ENCODE measurements around the gene SRC.

The SRC gene

DNA sequence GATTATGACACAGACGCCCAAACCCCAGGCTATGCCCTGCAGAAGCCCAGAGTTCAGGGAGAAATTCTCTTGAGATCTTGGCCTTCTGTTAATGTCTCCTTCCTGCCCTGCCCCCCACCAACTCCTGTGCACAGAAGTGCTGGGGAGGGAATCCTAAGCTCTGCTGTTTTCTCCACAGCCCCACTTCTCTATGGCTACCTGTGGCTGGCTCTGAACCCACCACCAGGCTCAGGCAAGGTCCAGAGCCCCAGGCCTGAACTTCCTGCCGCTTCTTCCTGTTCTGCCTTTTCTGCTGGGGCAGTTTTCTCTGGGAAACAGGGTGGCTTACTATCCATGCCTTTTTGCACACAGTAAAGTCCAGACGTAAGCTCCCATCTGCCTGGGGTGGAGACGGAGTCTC, 97.7 kb downstream of the SRC start:
- TF ChIP-seq, protein P1, sequence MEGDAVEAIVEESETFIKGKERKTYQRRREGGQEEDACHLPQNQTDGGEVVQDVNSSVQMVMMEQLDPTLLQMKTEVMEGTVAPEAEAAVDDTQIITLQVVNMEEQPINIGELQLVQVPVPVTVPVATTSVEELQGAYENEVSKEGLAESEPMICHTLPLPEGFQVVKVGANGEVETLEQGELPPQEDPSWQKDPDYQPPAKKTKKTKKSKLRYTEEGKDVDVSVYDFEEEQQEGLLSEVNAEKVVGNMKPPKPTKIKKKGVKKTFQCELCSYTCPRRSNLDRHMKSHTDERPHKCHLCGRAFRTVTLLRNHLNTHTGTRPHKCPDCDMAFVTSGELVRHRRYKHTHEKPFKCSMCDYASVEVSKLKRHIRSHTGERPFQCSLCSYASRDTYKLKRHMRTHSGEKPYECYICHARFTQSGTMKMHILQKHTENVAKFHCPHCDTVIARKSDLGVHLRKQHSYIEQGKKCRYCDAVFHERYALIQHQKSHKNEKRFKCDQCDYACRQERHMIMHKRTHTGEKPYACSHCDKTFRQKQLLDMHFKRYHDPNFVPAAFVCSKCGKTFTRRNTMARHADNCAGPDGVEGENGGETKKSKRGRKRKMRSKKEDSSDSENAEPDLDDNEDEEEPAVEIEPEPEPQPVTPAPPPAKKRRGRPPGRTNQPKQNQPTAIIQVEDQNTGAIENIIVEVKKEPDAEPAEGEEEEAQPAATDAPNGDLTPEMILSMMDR (IDR thresholded peaks at IDR 0.05; ENCODE audit: insufficient read depth, low read length, missing control alignments): no peak
- no peak overlapping the region for H3K4me3 ChIP-seq (ENCODE audit: low read depth, low read length)
- ChIA-PET CTCF (no interaction called here), POLR2A (no interaction called here)
- DNase-seq (ENCODE audit: low read depth, low spot score): no peak

DNA sequence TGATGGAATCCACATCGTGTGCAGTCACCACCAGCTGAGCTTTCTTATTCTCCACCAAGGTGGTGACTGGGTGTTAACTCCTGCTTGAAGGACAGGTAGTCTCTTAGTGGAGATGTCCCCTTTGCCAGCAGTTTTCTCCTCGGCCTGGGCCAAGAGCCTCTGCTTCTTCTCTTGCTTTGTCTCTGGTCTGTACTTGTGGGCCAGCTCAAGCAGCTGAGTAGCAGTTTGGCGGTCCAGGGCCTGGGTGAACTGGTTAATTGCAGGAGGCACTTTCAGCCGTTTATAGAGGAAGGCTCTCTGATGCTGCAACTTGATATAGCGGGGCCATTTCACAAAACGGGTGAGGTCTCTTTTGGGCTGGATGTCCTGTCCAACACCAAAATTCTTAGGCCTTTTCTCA, 99.1 kb downstream of the SRC start:
- ChIA-PET POLR2A (no interaction called here), CTCF (no interaction called here)
- DNase-seq (ENCODE audit: low read depth, low spot score): no peak
- TF ChIP-seq, protein P1 (IDR thresholded peaks at IDR 0.05; ENCODE audit: insufficient read depth, low read length, missing control alignments): no peak
- H3K4me3 ChIP-seq (ENCODE audit: low read depth, low read length): no peak overlapping the region

DNA sequence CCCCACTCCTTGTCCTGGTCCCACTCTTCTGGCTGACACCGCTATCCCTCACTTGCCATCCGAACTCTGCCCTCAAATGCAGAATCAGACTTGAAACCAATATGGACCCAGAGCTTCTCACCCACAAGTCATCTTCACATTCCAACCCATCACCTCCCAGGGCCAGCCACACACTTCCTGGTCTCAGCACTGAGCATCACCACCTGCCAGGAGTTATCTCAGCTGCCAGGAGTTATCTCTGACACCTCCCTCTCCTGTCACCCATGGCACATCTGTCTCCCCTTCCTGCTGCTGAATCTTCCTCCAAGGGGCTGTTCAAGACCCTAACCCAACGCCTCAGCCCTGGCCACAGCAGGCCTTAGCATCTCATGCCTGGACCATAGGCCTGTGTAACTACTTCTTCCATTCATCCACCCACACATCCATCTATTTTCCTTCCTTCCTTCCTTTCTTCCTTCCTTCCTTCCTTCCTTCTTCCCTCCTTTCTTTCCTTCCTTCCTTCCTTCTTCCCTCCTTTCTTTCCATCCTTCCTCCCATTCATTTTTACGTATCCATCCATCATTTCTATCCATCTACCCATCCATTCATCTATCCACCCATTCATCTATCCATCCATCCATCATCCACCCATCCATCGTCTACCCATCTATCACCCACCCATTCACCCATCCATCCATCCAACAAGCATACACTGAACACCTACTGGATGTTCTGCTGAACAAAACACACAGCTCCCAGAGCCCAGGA, 100.5 kb downstream of the SRC start:
- TF ChIP-seq, protein P1 (IDR thresholded peaks at IDR 0.05; ENCODE audit: insufficient read depth, low read length, missing control alignments): no peak
- DNase-seq (ENCODE audit: low read depth, low spot score): no peak
- POLR2A ChIA-PET: no interaction called here
- no peak overlapping the region for H3K4me3 ChIP-seq (ENCODE audit: low read depth, low read length)
- CTCF ChIA-PET: no interaction called here

DNA sequence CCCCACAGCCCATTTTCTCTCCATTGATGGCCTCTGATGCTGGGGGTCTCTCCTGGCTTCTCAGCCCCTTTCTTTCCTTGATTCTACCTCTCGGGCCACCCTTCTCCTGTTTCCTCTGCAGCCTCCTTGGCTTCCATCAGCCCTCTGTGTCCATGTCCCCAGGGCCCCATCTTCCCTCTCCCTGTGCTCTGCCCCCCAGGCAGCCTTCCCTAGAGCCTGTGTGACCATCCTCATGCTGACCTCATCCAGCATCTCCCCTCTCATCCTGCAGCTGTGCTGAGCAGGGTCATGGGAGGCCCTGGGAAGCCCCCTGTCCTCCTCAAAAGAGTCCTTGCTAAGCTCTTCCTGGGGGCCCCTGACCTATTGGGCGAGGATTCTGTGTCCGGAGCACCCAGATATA, 101.7 kb downstream of the SRC start:
- no peak for DNase-seq (ENCODE audit: low read depth, low spot score)
- POLR2A ChIA-PET: no interaction called here
- H3K4me3 ChIP-seq (ENCODE audit: low read depth, low read length): no peak overlapping the region
- TF ChIP-seq, protein P1 (IDR thresholded peaks at IDR 0.05; ENCODE audit: insufficient read depth, low read length, missing control alignments): no peak
- CTCF ChIA-PET: no interaction called here

DNA sequence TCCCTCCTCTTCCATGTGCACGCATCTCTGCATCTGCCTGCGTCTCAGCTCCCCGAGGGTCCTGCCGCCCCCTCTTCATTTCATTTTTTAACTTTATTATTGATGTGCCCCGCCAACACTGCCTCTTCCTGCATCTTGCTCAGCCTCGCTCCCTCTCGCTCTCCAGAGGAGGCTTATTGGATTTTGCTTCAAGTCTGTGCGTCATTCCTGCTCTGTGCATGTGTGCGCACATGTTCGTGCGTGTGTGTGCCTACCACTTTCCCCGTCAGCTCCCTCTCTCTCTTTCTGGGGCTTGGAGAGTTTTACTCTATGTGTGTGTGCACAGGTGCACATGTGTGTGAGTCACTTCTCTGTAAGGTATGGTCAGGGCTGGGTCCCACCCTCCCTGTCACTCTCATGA, 103.3 kb downstream of the SRC start:
- CTCF ChIA-PET: no interaction called here
- TF ChIP-seq, protein P1 (IDR thresholded peaks at IDR 0.05; ENCODE audit: insufficient read depth, low read length, missing control alignments): no peak
- no peak for DNase-seq (ENCODE audit: low read depth, low spot score)
- no peak overlapping the region for H3K4me3 ChIP-seq (ENCODE audit: low read depth, low read length)
- POLR2A ChIA-PET: no interaction called here

DNA sequence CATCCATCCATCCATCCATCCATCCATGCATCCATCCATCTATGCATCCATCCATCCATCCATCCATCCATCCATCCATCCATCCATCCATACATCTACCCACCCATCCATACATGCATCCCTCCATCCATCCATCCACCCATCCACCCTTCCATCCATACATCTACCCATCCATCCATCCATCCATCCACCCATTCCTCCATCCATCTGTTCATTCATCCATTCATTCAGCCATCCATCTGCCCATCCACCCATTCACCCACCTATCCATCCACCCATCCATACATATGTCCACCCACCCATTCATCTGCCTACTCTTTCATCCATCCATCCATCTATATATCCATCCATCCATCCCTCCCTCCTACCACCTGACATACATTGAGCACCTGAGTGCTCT, 104.4 kb downstream of the SRC start:
- ChIA-PET CTCF (no interaction called here), POLR2A (no interaction called here)
- no peak overlapping the region for H3K4me3 ChIP-seq (ENCODE audit: low read depth, low read length)

More for the DNA sequence above, 104.4 kb downstream of the SRC start:
- no peak for DNase-seq (ENCODE audit: low read depth, low spot score)
- TF ChIP-seq, protein P1 (IDR thresholded peaks at IDR 0.05; ENCODE audit: insufficient read depth, low read length, missing control alignments): no peak

Measured in AG04449 (cell line).